ENCODE measurements around the gene TSG101.

The TSG101 gene

DNA sequence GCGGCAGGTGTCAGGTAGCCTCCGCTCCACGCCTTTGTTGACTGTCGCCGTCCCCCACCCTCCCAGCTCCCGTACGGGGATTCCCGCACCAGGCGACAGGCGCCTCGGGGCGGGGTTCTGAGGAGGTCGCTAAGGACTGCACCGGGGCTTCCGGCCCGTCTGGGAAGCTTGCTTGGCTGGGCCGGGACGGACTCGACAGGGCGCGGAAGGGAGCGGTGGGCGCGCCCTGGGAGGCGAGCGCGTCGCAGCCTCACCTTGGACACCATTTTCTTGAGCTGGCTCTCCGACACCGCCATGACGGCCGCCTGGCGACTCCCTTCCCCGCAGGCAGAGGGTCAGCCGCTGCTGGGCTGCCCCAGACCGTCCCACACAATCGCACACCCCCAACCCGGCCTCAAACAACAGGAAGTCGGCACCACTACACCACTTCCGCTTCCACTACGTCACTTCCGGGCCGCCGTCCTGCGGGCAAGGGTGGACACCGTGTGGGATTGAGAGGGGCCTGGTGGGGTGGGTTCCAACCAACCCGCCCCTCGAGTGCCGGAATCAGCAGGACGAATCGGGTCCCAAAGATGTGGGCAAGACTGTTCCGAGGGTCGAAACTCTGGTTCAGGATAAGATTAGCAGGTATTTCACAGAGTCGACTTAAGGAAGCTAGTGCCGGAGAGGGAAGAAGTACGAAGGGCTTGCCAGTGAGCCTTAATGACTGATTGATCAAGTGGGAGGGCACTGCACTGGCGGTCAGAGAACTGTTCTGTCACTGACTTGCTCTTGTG, at the start of gene TSG101:
Gene TSG101 (minus strand): TSS at position 422 of the 776 bp plus-strand sequence. CDS start 126 bp downstream, at position 296.
- H3K4me3 ChIP-seq: peak within 1 kb of the TSS; percentile 66 to 98 (median 83)
- peak within 1 kb of the TSS; percentile 87 to 99 (median 97) for H3K27ac ChIP-seq

- Histone ChIP-seq H3K27ac (no peak overlapping the region), H3K4me3 (no peak overlapping the region)
Observed at GRCh38 chr11:18575361-18575760, 48.6 kb upstream of the TSG101 start.

DNA sequence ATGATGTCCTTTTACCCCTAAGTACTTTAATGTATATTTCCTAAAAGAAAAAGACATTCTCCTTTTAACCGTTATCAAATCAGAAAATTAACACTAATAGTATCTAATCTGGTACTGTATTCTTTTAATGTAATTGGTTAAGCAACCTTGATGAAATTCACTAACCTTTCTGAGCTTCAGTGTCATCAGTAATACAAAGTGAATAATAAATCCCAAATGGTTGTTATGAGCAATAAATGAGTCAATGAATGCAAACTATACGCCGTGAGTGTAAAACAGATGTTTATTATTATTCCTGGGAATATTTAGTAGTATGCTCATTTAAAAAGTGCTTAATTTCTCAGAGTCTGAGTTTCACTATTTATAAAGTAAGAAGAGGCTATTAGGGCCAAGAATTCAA, 40.3 kb upstream of the TSG101 start:
- Histone ChIP-seq H3K27ac (no peak overlapping the region), H3K4me3 (no peak overlapping the region)

DNA sequence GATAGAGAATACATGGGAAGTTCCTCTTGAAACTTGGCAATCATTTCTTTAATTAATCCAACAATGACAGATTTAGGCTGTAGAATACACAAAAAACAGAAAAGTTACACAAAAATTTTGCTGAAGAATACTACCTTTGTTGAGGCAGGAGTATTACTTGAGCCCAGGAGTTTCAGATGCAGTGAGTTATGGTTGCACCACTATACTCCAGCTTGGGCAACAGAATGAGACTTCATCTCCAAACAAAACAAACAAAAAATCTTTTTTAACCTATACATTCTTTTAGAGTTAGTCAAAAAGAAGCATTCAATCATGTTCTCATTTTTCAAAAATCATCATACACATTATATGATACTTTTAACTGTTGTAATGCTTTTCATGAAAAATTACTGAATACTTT, 39.7 kb upstream of the TSG101 start:
- no peak overlapping the region for H3K4me3 ChIP-seq
- no peak overlapping the region for H3K27ac ChIP-seq

GRCh38 chr11:18564149-18564548, 37.4 kb upstream of the TSG101 start:
- Histone ChIP-seq H3K4me3 (no peak overlapping the region), H3K27ac (no peak overlapping the region)

DNA sequence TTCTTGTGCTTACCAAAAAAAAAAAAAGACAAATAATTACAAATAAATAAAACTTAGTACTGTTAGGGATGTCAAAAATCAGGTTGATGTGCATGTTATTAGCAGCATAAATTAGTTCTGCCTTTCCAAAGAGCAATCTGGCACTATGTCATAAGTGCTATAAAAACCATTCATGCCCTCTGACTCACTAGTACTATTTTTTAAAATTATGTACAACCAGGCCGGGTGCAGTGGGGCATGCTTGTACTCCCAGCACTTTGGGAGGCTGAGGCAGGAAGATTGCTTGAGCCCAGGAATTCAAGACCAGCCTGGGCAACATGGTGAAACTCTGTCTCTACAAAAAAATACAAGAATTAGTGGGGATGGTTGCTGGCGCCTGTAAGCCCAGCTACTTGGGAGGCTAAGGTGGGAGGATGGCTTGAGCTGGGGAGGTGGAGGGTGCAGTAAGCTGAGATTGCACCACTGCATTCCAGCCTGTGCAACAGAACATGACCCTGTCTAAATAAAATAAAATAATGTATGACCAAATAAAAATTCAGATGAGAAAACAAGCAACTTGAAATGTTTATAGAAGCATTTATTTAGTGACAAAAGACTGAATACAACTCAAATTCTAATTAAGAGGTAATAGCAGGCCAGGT, 36.5 kb upstream of the TSG101 start:
- H3K27ac ChIP-seq: no peak overlapping the region
- no peak overlapping the region for H3K4me3 ChIP-seq

GRCh38 chr11:18548001-18548400, 21.3 kb upstream of the TSG101 start:
- no peak overlapping the region for H3K4me3 ChIP-seq
- no peak overlapping the region for H3K27ac ChIP-seq

GRCh38 chr11:18540207-18541009, 13.7 kb upstream of the TSG101 start:
- Histone ChIP-seq H3K4me3 (no peak overlapping the region), H3K27ac (no peak overlapping the region)

DNA sequence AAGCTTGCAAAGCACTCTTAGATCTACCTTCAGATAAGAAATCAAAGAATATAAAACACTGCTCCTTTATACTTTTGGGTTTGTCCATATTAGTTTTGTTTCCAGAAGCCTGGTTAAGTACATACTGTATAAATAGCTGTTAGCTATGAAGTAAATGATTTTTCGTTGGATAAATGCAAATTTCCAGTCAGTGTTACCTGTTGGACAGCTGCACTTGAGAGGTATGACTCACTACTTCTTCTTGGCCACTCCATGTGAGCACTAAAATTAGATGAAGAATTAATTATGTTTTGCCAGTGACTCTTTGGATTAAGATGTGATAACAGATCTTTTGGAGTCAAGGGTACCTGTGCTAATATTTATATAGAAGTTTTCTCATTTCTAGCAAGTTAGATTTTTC, 9.5 kb upstream of the TSG101 start:
- H3K27ac ChIP-seq: no peak overlapping the region
- no peak overlapping the region for H3K4me3 ChIP-seq

DNA sequence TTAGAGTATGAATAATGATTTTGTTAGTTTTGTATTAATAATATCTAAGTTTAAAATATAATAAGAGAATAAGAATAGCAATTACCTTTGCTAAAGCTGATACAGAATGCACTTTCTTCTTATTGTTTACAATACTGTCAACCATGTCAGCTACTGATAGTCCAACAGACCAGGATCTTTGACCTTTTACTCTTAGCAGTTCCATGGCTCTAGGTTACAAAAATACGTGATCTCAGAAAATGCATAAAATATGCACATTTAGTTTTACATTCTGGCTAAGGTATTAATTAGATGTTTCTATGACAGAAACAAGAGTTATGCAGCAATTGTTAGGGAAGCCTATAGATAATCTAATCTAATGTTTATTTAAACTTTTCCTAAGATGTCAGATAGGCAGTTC, 7.5 kb upstream of the TSG101 start:
- no peak overlapping the region for H3K27ac ChIP-seq
- H3K4me3 ChIP-seq: no peak overlapping the region

- H3K4me3 ChIP-seq: no peak overlapping the region
- no peak overlapping the region for H3K27ac ChIP-seq
Observed at GRCh38 chr11:18533365-18533764, 6.6 kb upstream of the TSG101 start.

DNA sequence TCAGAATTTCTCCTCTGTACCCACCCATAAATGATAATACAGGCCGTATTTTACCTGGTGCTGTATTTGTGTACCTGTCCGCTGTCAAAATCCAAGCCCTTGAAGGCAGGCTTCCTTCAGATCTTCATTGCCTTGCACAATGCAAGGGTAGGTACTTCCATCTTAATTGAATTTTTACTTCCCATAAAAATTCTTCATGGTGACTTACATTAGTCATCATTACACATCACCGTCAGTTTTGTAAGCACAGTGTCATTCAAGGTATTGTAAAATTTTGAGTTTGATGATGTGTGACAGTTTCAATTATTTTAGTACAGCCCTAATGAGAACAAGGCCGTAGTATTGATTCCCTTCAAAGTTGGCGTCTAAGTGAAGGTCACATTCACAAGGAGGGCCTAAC, 770 bp upstream of the TSG101 start:
- Histone ChIP-seq H3K4me3 (peak overlapping the region; percentile 66 to 98 (median 83)), H3K27ac (peak overlapping the region in 20 of 21 experiments; percentile 91 to 99 (median 98))

DNA sequence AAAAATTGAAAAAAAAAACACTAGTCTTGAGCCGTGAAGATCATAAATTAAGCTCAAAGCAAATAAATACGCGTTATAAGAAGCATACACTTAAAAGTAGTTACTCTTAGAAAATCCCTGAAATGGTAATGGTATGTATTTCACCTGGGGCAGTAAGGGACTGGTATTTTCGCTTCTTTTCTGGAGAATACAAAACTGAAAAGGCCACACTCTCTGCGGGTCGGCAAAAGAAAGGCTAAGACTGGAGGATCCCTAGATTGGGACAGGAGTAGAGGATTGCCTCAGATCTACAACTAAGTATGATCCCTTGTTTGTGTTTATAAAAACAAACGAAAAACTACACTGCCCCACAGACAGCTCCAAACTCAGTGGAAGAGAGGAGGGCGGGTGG, 617 bp downstream of the TSG101 start:
- Histone ChIP-seq H3K27ac (peak overlapping the region; percentile 87 to 99 (median 97)), H3K4me3 (peak overlapping the region; percentile 66 to 98 (median 83))

GRCh38 chr11:18524248-18524647, 2.5 kb downstream of the TSG101 start:
- H3K4me3 ChIP-seq: no peak overlapping the region
- no peak overlapping the region for H3K27ac ChIP-seq

GRCh38 chr11:18523084-18523483, 3.7 kb downstream of the TSG101 start:
- no peak overlapping the region for H3K4me3 ChIP-seq
- H3K27ac ChIP-seq: no peak overlapping the region

- Histone ChIP-seq H3K27ac (no peak overlapping the region), H3K4me3 (no peak overlapping the region)
Observed at GRCh38 chr11:18522388-18522787, 4.4 kb downstream of the TSG101 start.

DNA sequence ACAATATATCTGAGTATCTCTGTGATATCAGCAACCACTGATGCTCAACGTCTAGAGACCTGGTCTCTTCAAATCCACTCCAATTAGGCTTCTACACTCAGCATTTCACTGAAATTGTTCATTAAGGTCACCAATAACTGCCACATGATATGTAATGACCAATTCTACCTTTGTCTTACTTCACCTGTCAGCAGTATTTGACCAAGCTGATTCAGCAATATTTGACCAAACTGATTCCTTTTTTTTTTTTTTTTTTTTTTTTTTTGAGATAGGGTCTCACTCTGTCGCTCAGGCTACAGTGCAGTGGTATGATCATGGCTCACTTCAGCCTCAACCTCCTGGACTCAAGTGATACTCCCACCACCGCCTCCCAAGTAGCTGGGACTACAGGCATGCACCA, 5.6 kb downstream of the TSG101 start:
- H3K4me3 ChIP-seq: no peak overlapping the region
- no peak overlapping the region for H3K27ac ChIP-seq

DNA sequence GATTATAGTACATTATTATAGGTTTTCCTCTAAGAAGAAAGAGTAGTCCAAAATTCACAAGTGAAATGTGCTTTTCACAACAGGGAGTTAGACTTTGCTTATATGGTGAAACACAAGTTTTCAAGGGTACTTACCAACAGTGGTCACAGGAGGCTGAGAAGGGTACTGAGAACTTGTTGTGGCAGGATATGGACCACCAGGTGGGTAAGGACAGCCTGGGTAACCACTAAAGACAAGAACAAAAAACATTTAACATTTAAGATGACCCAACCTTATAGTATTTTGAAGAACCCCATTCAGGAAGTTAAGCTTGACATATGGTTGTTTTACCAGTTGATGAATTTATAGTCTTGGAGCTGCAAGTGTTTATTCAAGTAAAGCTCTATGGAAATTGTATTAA, 24.4 kb downstream of the TSG101 start:
- Histone ChIP-seq H3K4me3 (no peak overlapping the region), H3K27ac (no peak overlapping the region)

DNA sequence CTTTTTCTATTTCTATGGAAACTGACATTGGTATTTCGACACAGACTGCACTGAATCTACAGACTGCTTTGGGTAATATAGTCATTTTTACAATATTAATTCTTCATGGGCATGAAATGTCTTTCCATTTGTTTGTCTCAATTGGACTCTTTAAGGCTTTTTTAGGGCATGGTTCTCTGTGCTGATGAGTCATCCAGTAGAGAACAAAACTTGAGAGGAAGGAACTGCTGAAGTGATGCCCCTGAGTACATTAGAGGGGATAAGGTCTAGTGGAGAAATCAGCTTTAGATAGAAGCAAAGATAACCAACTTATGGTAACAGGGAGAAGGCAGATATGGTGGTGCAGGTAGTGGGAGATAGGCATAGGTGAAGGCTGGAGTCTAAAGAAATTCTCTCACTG, 25.1 kb downstream of the TSG101 start:
- Histone ChIP-seq H3K27ac (no peak overlapping the region), H3K4me3 (no peak overlapping the region)

- H3K4me3 ChIP-seq: no peak overlapping the region
- no peak overlapping the region for H3K27ac ChIP-seq
Observed at GRCh38 chr11:18498039-18498438, 28.7 kb downstream of the TSG101 start.

DNA sequence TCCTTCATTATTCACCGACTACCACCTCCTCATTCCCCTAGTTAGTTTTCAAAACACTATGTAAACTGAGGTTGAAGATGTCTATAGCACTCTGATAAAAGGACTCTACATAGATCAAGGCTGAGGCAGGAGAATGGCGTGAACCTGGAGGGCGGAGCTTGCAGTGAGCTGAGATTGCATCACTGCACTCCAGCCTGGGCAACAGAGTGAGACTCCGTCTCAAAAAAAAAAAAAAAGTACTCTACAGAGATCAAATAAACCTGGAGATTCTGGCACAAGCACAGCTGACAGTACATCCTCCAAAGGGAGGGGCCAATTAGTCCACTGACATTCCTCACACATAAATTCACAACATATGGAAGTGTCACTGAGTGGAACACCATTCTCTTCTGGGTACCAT, 31.0 kb downstream of the TSG101 start:
- Histone ChIP-seq H3K27ac (no peak overlapping the region), H3K4me3 (no peak overlapping the region)

Measured in skin epidermis (tissue), 12 donors.